Stimulated activated CD8-positive, alpha-beta memory T cell treated with anti-CD3 and anti-CD28 coated beads, Interleukin-15, amount 100 ng/mL, for 24 hours (primary cell): ENCODE data around the gene NUP133.
"Not testable (repeated sequence)": the region's sequence is repeated elsewhere in the genome, so short reads cannot be mapped to it uniquely, and the experiment has no call there.

Experiments
- DNase-seq: peaks from one replicate; pipeline ENCODE4 v3.0.0-alpha.2; 2020; ENCODE audit warnings: low read depth

NUP133 gene

DNA sequence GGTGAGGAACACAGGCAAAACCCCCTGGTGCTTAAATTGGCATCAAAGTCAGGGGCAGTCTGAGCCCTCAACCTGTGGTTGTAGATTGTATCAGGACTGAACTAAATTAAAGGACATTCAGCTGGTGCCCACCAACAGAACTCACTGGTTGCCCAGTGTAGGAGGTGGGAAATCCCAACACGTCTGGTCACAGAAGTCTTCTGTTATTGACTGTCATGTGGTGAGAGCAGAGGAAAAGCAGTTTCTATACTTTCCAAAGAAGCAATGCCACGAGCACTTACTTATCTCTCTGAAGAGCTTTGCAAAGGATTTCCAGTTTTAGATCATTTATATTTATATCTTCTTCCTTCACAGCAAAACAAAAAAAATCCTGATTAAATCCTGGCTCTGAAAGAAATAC is 59.3 kb downstream of the NUP133 start:
- no peak for DNase-seq

GRCh38 chr1:229448354-229448753 is 59.8 kb downstream of the NUP133 start:
- no peak for DNase-seq

GRCh38 chr1:229447809-229448252 is 60.3 kb downstream of the NUP133 start:
- no peak for DNase-seq

- no peak for DNase-seq
These were observed 62.3 kb downstream of the NUP133 start for GRCh38 chr1:229445828-229446227.

GRCh38 chr1:229440851-229441537 is 67.1 kb downstream of the NUP133 start:
- no peak for DNase-seq

- DNase-seq: no peak
These were observed 70.1 kb downstream of the NUP133 start for GRCh38 chr1:229438021-229438420.

DNA sequence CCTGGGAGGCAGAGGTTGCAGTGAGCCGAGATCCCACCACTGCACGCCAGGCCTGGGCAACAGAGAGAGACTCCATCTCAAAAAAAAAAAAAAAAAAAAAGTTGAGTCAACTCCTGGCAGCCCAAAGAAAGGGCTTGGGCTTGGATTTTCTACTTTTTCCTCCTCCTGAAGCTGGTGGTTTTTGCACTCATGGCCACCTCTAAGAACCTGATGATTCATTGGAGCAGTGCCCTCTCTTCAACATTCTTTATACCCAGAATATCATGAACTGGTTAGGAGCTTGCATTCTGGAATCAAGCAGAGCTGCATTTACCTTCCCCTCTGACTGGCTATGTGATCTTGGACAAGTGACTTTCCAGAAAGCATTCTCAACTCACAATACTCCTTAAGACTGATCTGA is 70.7 kb downstream of the NUP133 start:
- DNase-seq: no peak

GRCh38 chr1:229436201-229436600 is 71.9 kb downstream of the NUP133 start:
- DNase-seq: no peak

DNA sequence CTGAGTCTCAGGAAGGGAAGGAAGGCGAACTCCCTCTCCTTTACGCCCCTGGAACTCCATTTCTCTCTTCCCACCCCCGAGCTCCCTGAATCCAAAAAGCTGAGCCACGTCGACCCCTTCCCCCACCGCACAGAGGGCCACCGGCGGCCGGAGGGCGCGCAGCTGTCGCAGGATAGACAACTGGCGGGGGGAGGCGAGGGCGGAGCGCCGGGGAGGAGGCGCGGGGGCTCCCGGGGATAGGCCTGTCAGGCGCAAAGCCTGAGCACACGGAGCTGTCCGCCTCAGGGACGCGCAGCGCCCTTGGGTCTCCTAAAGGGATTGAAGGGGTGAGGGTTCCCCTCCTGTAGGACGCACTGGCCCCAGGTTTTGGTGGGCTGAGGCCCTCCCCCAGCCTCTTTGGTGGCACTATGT is 73.5 kb downstream of the NUP133 start:
- no peak for DNase-seq

GRCh38 chr1:229434005-229434640 is 74.0 kb downstream of the NUP133 start, which contains the start of gene ACTA1:
ACTA1 (minus strand) TSS chr1:229434094; CDS start chr1:229433115, 979 bp downstream.
- no peak for DNase-seq

GRCh38 chr1:229433364-229434004 is 74.7 kb downstream of the NUP133 start:
- no peak for DNase-seq

- no peak for DNase-seq
These were observed 75.2 kb downstream of the NUP133 start for GRCh38 chr1:229432905-229433304.

GRCh38 chr1:229432116-229432461 is 76.1 kb downstream of the NUP133 start:
- DNase-seq: no peak

- DNase-seq: no peak
These were observed 76.6 kb downstream of the NUP133 start for GRCh38 chr1:229431284-229432115.

GRCh38 chr1:229430761-229431283 is 77.3 kb downstream of the NUP133 start:
- DNase-seq: no peak

DNA sequence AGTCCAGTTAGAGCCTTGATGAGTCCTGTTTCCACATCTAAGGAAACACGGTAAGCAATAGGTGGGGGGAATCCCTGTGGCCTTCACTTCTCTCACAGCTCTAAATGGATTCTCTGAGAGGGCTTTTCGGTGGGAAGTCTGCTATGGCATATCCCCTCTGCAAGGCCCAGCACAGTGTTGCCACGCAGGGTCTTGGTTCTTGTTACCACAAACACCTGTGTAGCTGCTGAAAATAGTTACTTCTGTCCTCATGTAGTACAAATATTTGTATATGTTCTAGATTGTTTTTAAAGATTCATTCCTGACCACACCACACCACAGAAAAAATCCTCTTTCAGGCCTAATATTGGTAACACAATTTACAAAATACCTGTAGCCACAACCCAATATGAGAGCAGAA is 79.9 kb downstream of the NUP133 start:
- no peak for DNase-seq

DNA sequence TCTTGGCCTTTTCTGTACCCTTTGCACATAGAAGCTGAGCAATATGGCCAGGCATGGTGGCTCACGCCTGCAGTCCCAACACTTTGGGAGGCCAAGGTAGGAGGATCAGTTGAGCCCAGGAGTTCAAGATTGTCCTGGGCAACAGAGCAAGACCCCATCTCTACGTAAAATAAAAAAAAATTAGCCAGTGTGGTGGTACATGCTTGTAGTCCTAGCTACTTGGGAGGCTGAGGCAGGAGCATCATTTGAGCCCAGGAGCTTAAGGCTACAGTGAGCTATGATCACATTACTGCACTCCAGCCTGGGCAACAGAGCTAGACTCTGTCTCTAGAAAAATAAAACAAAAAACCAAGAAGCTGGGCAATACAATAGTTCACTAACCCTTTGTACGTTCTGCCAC is 80.6 kb downstream of the NUP133 start:
- no peak for DNase-seq

DNA sequence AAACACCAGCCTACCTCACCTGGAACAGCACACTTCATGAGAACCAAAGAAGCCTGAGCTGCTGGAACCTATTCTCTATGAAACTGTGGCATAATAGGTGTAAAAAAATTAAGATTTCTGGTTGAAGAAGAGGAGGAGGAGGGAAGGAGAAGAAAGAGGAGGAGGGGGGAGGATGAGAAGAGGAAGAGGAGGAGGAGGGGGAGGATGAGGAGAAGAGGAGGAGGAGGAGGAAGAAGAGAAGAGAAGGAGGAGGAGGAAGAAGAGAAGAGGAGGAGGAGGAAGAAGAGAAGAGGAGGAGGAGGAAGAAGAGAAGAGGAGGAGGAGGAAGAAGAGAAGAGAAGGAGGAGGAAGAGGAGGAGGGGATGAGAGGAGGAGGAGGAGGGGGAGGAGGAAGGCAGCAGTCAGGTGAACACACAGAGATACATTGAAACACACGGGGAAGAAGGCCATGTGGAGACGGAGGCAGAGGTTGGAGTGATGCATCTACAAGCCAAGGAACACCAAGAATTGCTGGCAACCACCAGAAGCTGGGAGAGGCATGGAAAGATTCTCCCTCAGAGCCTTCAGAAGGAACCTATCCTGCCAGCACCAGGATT is 82.5 kb downstream of the NUP133 start:
- no peak for DNase-seq

- no peak for DNase-seq
These were observed 87.4 kb downstream of the NUP133 start for GRCh38 chr1:229420765-229421164.

DNA sequence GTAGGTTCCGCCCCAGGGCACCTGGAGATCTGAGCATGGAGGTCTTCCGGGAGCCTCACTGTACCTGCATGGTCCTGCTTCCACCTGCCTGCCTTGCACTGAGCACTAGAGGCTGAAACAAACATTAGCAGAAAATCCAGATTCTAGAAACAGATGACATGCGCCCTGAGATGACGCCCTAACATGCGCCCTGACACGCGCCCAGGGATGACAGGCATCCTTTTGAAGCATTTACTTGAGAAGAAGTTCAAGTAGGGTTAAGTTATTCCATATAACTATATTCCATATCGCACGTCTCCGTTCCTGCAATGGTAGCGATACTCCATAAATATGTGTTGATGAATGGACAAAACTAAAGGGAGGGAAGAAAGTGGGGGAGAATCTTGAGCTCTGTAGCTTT is 87.9 kb downstream of the NUP133 start:
- no peak for DNase-seq

DNA sequence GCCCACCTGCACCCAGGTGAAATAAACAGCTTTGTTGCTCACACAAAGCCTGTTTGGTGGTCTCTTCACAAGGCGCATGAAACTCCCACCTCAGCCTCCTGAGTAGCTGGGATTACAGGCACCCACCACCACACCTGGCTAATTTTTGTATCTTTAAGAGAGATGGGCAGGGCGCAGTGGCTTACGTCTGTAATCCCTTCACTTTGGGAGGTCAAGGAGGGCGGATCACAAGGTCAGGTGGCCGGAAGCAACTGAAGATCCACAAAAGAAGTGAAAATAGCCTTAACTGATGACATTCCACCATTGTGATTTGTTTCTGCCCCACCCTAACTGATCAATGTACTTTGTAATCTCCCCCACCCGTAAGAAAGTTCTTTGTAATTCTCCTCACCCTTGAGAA is 89.6 kb downstream of the NUP133 start:
- DNase-seq: not testable (repeated sequence)

DNA sequence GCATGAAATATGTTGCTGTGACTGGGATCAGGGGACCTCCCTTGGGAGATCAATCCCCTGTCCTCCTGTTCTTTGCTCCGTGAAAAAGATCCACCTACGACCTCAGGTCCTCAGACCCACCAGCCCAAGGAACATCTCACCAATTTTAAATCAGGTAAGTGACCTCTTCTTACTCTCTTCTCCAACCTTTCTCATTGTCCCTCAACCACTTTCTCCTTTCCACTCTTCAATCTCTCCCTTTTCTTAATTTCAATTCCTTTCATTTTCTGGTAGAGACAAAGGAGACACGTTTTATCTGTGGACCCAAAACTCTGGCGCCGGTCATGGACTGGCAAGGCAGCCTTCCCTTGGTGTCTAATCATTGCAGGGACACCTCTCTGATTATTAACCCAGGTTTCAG is 95.3 kb downstream of the NUP133 start:
- DNase-seq: not testable (repeated sequence)
